ENCODE measurements around the gene PREB.
"Not testable (repeated sequence)": the region's sequence is repeated elsewhere in the genome, so short reads cannot be mapped to it uniquely, and the experiment has no call there.

PREB gene

DNA sequence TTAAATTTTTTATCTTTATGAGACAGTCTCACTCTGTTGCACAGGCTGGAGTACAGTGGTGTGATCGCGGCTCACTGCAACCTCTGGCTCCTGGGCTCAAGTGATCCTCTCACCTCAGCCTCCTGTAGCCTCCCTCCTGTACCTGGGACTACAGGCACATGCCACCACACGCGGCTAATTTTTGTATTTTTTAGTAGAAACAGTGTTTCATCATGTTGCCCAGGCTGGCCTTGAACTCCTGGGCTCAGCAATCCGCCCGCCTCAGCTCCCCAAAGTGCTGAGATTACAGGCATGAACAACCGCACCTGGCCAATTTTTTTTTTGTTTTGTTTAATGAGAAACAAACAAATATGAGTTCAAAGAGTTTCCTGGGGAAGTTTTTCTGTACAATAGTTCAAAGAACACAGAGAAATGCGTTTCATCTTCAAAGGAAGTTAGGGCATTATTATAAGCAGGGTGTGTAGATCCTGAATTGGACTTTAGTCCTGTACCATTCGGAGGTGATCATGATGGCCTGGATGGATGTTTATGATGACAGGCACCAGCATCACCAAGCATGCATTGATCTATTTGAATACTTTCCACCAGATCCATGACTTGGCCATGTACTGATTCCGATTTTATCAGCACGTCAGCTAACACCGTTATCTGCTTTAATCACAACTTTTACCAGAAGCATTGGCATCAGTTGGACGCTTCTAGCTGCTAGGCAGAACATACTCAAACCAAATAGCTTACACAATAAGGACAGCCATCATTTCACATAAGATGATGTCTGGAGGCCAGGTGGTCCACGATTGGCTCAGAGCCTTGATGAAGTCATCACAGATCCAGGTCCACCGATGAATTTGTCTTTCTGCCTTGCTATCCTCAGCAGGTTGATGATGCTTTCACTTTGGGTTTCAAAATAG is 43.3 kb upstream of the PREB start:
- in situ Hi-C loops (cut with MboI; ENCODE audit: low sequenced_read_pairs, unreplicated experiment): loop anchor here (25.0 kb wide), 1 partner anchor 215 kb away; the partner anchor contains the start of gene MAPRE3
- DNase-seq (ENCODE audit: low spot score): no peak
- TF ChIP-seq, protein P1, sequence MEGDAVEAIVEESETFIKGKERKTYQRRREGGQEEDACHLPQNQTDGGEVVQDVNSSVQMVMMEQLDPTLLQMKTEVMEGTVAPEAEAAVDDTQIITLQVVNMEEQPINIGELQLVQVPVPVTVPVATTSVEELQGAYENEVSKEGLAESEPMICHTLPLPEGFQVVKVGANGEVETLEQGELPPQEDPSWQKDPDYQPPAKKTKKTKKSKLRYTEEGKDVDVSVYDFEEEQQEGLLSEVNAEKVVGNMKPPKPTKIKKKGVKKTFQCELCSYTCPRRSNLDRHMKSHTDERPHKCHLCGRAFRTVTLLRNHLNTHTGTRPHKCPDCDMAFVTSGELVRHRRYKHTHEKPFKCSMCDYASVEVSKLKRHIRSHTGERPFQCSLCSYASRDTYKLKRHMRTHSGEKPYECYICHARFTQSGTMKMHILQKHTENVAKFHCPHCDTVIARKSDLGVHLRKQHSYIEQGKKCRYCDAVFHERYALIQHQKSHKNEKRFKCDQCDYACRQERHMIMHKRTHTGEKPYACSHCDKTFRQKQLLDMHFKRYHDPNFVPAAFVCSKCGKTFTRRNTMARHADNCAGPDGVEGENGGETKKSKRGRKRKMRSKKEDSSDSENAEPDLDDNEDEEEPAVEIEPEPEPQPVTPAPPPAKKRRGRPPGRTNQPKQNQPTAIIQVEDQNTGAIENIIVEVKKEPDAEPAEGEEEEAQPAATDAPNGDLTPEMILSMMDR (IDR thresholded peaks at IDR 0.05; ENCODE audit: borderline replicate concordance, control extremely low read depth, extremely low read depth, insufficient read depth, missing control alignments): no peak

DNA sequence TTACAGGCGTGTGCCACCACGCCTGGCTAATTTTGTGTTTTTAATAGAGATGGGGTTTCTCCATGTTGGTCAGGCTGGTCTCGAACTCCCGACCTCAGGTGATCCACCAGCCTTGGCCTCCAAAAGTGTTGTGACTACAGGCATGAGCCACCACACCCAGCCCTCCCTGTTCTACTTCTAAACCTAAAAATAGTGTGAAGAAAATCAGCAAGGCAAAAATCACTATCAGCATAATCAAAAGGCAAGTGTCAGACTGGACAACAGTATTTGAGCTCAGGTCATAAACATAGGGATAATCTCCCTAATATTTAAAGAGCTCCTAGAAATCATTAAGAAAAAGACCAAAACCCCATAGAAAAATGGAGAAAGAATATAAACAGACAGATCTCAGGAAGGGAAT is 41.3 kb upstream of the PREB start:
- not testable (repeated sequence) for DNase-seq (ENCODE audit: low spot score)
- in situ Hi-C loops (cut with MboI; ENCODE audit: low sequenced_read_pairs, unreplicated experiment): loop anchor here (25.0 kb wide), 1 partner anchor 213 kb away; the partner anchor contains the start of gene MAPRE3

DNA sequence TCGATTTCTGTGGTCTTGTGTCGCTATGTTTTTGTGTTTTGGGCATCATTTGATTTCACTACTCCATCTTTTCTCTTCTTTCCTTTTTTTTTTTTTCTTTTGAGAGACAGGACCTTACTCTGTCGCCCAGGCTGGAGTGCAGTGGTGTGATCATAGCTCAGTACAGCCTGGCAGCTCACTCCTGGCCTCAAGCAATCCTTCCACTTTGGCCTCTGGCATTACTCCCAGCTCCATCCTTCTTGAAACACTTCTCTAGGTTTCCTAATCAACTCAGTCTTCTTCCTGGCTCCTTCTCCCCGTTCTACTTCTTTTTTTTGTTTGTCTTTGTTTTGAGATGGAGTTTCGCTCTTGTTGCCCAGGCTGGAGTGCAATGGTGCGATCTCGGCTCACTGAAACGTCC is 40.9 kb upstream of the PREB start:
- TF ChIP-seq, protein P1 (IDR thresholded peaks at IDR 0.05; ENCODE audit: borderline replicate concordance, control extremely low read depth, extremely low read depth, insufficient read depth, missing control alignments): no peak
- no peak for DNase-seq (ENCODE audit: low spot score)
- in situ Hi-C loops (cut with MboI; ENCODE audit: low sequenced_read_pairs, unreplicated experiment): loop anchor here (25.0 kb wide), 1 partner anchor 213 kb away; the partner anchor contains the start of gene MAPRE3

DNA sequence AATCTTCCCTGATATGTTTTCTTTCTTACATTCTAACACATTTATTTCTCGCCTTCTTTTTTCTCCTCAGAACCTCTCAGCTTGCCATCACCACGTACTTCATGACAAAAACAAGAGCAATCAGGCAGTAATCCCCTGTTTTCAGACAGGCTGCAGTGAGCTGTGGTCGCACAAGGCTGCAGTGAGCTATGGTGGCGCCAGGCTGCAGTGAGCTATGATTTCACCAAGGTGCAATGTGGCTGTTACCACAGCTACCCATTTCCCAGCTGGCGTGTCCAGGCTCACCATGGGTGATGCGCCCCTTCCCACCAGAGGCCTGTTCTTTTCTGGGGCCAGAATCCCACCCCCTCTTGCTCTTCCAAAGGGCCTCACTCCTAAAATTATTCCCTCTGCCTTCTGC is 40.2 kb upstream of the PREB start:
- in situ Hi-C loops (cut with MboI; ENCODE audit: low sequenced_read_pairs, unreplicated experiment): loop anchor here (25.0 kb wide), 1 partner anchor 212 kb away; the partner anchor contains the start of gene MAPRE3
- no peak for DNase-seq (ENCODE audit: low spot score)
- TF ChIP-seq, protein P1 (IDR thresholded peaks at IDR 0.05; ENCODE audit: borderline replicate concordance, control extremely low read depth, extremely low read depth, insufficient read depth, missing control alignments): no peak

DNA sequence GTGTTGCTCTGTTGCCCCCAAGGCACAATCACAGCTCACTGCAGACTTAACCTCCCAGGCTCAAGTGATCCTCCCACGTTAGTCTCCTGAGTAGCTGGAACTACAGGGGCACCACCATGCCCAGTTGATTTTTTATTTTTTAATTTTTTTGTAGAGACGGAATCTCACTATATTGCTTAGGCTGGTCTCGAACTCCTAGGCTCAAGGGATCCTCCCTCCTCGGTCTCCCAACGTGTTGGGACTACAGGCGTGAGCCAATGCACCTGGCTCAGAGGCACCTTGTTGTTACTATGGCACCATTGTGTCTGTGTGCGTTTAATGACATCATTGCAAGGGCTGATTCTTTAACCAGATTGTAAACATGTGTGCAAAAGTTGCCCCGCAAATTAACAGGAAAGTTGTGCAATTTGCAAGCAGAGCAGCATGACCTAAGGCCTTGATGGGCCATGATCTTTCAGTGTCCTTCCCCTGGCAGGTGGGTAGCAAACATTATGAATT is 37.0 kb upstream of the PREB start:
- in situ Hi-C loops (cut with MboI; ENCODE audit: low sequenced_read_pairs, unreplicated experiment): no loop called here
- TF ChIP-seq, protein P1 (IDR thresholded peaks at IDR 0.05; ENCODE audit: borderline replicate concordance, control extremely low read depth, extremely low read depth, insufficient read depth, missing control alignments): no peak
- no peak for DNase-seq (ENCODE audit: low spot score)

GRCh38 chr2:27170581-27171337 is 36.3 kb upstream of the PREB start:
- TF ChIP-seq, protein P1 (IDR thresholded peaks at IDR 0.05; ENCODE audit: borderline replicate concordance, control extremely low read depth, extremely low read depth, insufficient read depth, missing control alignments): no peak
- in situ Hi-C loops (cut with MboI; ENCODE audit: low sequenced_read_pairs, unreplicated experiment): no loop called here
- no peak for DNase-seq (ENCODE audit: low spot score)
